ENCODE data around the gene POLK.

DNA sequence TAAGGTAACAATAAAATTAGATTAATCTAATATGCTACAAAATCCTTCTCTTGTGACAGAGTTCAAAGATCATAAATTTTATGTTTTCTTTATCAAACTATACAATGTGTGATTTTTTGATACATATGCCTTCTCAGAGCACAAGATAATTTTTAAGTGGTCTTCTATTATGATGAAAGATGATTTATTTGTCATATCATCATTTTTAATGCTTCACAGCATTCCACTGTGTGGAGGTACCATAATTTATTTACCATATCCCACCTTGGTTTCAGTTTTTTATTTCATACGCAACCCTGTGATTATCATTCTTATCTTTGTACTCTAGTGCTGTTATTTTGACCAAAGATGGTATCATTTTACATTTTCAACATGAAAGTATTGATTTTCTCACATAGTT, 41.7 kb downstream of the POLK start:
- no peak for TF ChIP-seq EZH2 (IDR thresholded peaks at IDR 0.05; ENCODE audit: insufficient read depth, poor library complexity, severe bottlenecking)
- no peak for TF ChIP-seq EZH2phosphoT487 (IDR thresholded peaks at IDR 0.05; ENCODE audit: insufficient read depth, low read depth)
